Esophagus muscularis mucosa (tissue), 3 donors: ENCODE data around the gene MINDY3.

Experiments used
- POLR2AphosphoS5 ChIP-seq, 2 donors: sonication (generic); formaldehyde crosslinking; IDR thresholded peaks; one replicate each; pipeline ENCODE4 v1.6.1; 2017; ENCODE audit warnings: antibody characterized with exemption in 2 of 2
- TF ChIP-seq, protein P1 (sequence below), 3 experiments: fragments of 200-600 bp in 2 of 3; fragments of 450-650 bp in 1 of 3; sonication (generic) in 2 of 3; IDR thresholded peaks; one replicate each; pipeline ENCODE4 v1.5.1; 2017 to 2019; ENCODE audit warnings: antibody characterized with exemption in 3 of 3, mild to moderate bottlenecking in 2 of 3, moderate library complexity in 1 of 3

DNA sequence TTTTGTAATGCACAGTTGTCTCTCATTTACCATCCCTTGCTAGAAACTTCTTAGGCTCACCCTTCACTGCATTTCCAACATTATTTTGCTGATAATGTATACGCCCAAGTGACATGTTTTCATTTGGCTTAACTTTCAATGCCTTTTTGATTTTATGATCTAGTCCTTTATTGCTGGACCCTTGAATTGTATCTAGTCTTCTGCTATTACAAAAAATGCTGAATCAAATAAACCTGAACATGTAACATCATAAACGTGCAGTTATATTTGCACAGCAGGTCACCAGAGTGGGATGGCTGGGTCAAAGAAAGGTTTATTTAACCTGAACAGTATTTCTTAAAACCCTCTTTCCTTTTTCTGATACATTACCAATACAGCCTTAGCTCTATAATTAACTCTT lies 63.0 kb downstream of the MINDY3 start:
- TF ChIP-seq, protein P1, sequence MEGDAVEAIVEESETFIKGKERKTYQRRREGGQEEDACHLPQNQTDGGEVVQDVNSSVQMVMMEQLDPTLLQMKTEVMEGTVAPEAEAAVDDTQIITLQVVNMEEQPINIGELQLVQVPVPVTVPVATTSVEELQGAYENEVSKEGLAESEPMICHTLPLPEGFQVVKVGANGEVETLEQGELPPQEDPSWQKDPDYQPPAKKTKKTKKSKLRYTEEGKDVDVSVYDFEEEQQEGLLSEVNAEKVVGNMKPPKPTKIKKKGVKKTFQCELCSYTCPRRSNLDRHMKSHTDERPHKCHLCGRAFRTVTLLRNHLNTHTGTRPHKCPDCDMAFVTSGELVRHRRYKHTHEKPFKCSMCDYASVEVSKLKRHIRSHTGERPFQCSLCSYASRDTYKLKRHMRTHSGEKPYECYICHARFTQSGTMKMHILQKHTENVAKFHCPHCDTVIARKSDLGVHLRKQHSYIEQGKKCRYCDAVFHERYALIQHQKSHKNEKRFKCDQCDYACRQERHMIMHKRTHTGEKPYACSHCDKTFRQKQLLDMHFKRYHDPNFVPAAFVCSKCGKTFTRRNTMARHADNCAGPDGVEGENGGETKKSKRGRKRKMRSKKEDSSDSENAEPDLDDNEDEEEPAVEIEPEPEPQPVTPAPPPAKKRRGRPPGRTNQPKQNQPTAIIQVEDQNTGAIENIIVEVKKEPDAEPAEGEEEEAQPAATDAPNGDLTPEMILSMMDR (IDR thresholded peaks at IDR 0.05), result no peak
- TF ChIP-seq POLR2AphosphoS5 (IDR thresholded peaks at IDR 0.05), result no peak
